Stimulated activated CD4-positive, alpha-beta T cell treated with anti-CD3 and anti-CD28 coated beads, Interleukin-15, amount 100 ng/mL, for 48 hours (primary cell): Measurements from ENCODE around the gene SH3BP2.
"Not testable (repeated sequence)": the region's sequence is repeated elsewhere in the genome, so short reads cannot be mapped to it uniquely, and the experiment has no call there.

Experiments
- DNase-seq, 2 donors: peaks; one replicate each; pipeline ENCODE4 v3.0.0-alpha.2; 2020; ENCODE audit warnings: low read depth in 2 of 2

Gene SH3BP2

GRCh38 chr4:2762486-2763370 is 30.2 kb upstream of the SH3BP2 start:
- DNase-seq = not testable (repeated sequence)

- DNase-seq = no peak
Measured at GRCh38 chr4:2763511-2763967, 29.3 kb upstream of the SH3BP2 start.

GRCh38 chr4:2765832-2766526 is 26.9 kb upstream of the SH3BP2 start:
- DNase-seq = no peak

- no peak for DNase-seq
Measured at GRCh38 chr4:2767046-2767704, 25.7 kb upstream of the SH3BP2 start.

DNA sequence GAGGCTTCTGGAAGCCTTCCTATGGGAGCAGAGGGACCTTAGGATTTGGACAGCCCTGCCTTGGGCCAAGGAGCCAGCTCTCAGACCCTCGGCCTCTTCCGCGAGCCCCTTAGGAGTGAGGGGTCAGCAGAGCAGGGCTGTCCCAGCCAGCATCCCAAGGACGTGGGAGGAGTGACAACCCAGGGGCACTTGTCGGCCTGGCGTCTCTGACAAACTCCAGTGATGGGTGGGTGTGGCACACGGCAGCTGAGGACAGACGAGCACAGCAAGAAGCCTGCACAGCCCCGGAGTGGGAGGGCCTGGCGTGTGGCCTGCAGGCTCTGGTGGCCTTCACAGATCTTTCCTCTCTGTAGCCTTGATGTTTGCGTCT is 25.2 kb upstream of the SH3BP2 start:
- no peak for DNase-seq

GRCh38 chr4:2768124-2768523 is 24.8 kb upstream of the SH3BP2 start:
- DNase-seq = no peak

DNA sequence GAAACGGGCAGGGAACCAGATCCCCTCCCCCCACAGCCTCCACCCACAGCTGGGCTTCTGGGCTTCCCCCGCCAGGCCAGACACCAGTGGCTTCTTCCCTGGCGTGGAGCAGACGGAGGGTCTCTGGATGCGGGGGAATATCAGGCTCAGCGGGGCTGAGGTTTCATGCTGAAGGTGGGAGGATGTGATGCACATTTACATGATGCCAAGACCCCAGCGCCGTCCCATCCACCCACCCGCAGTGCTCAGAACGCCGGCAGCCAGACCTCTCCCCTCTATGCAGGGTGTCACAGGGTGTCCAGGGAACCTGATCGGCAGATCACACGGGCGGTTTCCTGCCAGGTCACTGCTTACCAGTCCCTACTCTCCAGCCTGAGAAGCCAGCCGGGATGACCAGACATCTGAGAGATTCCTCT is 24.0 kb upstream of the SH3BP2 start:
- DNase-seq = no peak

DNA sequence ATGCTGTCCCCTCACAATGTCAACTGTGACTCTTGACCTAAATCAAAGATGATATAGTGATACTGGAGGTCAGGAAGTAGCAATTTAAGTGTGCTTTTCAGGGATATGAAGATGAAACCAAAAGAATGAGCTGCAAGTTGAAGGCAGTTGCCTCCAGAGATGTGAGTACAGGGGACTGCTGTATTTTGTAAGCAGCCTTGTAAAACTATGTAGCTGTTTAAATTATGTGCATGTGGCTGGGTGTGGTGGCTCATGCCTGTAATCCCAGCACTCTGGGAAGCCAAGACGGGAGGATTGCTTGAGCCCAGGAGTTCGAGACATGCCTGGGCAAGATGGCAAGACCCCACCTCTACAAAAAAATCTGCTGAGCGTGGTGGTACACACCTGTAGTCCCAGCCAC is 21.6 kb upstream of the SH3BP2 start:
- no peak for DNase-seq

DNA sequence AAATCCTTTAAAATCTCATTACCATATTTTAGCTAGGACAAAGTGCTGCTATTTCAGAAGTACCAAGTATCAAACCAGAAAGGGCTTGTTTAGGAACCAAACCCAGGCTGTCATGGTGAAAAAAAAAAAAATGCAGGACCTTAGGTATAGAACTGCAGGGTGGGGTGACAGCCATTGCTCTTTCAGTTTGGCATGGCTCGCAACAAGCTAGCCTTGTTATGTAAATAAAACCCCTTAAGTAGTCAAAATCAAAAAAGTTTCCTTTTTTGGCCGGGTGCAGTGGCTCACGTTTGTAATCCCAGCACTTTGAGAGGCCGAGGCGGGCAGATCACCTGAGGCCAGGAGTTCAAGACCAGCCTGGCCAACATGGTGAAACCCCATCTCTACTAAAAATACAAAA is 12.2 kb upstream of the SH3BP2 start:
- not testable (repeated sequence) for DNase-seq

DNA sequence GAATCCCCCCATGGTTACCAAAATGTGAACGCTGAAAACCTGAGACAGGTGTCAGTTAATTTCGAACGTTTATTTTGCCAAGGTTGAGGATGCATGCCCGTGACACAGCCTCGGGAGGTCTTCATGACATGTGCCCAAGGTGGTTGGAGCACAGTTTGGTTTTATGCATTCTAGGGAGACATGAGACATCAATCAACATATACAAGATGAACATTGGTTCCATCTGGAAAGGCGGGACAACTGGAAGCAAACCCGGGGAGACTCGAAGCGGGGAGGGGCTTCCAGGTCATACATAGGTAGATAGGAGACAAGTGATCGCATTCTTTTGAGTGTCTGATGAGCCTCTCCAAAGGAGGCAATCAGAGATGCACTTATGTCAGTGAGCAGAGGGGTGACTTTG is 11.0 kb upstream of the SH3BP2 start:
- DNase-seq = no peak

- DNase-seq = no peak
Measured at GRCh38 chr4:2783790-2784189, 9.1 kb upstream of the SH3BP2 start.

- DNase-seq = no peak
Measured at GRCh38 chr4:2785613-2786012, 7.3 kb upstream of the SH3BP2 start.

DNA sequence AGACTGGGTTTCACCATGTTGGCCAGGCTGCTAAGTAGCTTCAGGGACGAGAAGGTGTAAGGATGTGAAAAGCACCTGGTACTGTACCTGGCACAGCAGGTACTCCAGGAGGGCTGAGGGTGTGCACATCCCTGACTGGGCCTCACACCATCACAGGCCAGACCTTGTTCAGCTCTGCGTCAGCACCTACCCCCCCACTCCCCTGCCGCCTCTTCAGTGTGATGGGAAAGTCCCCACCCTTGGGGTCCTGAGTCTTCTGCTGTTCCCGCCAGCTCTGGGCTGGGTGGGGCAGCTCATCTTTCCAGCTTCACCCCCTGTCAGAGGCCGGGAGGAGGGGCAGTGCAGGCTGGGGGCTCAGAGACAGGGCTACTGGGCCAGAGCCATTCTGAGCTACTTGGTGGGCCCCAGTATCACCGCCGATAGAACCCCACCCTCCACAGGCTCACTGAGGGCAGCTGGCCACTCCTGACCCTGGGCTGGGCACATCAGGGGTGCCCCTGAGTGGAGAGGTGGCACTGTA is 6.7 kb upstream of the SH3BP2 start:
- DNase-seq = peak; percentile 56 to 63

DNA sequence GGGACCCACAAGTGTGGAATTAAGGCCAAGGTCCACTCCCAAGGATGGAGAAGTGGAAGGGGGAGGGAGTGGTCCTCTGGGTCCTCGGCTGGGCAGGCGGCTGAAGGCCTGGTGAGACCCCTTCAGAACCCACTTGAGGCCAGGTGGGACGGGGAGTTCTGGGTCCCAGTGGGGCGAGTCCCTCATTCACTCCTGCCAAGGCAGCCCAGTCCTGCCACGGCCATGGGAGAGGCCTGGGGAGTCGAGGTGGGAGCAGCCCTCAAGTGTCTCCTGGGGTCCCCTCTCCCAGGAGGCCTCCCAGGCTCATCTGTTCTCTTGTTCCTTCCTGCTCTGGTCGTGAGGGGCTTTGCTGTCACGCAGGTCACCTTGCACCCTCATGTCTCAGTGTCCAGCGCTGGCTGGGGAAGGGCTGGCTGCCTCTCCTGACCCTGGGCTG is 6.1 kb upstream of the SH3BP2 start:
- no peak for DNase-seq

DNA sequence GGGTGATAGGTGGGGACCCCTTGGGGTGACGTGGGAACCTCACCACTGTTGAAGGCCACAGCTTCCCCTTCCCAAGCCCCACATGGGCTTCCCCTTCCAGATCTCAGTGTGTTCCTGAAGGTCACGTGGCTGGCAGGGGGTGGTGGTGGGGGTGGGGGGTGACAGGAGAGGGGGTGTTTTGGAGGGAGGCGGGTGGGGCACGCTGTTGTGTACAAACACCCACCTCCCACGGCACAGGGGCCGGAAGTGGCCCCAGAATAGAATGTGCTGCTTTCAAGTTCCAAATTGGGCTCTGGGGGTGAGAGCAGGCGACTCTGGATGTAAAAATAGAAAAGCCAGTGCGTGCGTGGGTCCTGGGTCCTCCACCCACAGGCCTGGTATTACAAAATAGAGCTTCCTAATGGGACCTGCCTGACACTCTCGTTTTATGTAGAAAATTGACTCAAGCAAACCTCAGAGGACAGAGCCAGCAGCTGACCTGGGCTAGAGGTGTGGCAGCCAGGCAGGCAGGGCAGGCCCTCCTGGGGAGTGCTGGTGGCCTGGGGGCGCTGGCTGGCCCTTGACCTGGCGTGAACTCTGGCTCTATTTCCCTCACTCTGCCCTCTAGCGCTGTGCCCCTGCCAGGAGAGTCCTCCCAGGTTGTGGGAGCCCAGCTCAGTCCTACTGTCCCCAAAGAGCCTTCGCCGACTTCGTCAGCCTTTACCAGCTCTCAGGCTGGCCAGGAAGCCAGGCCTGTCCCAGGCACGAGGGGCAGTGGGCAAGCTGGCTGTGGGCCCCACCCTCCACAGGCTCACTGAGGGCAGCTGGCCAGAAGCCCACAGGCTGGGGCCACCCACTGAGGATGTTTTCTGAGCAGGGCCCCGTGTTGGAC is 5.4 kb upstream of the SH3BP2 start:
- no peak for DNase-seq

GRCh38 chr4:2788101-2788500 is 4.8 kb upstream of the SH3BP2 start:
- no peak for DNase-seq

GRCh38 chr4:2788532-2789103 is 4.3 kb upstream of the SH3BP2 start:
- no peak for DNase-seq

GRCh38 chr4:2789351-2789750 is 3.5 kb upstream of the SH3BP2 start:
- DNase-seq = no peak

GRCh38 chr4:2789793-2790582 is 2.9 kb upstream of the SH3BP2 start:
- no peak for DNase-seq
